Measurements from ENCODE around the gene ZCCHC2.

The ZCCHC2 gene

GRCh38 chr18:62522504-62523254, at the start of gene ZCCHC2:
ZCCHC2 (plus strand) TSS chr18:62523025; CDS start chr18:62523425, 400 bp downstream.
- peak; percentile 98 for DNase-seq

- DNase-seq: no peak
Measured at GRCh38 chr18:62479574-62479973, 43.3 kb upstream of the ZCCHC2 start.

DNA sequence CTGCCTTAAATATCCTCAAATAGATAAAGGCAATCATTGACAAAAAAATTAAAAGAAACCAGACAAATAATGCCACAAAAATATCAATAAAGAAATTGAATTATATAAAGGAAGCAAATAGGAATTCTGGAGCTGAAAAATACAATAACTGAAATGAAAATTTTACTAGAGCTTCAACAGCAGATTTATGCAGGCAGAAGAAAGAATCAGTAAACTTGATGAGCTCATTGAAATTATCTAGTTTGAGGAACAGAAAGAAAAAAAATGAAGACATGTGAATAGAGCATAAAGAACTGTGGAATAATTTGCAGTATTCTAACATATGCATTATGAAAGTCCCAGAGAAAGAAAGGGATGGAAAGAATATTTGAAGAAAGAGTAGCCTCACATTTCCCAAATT, 41.9 kb upstream of the ZCCHC2 start:
- DNase-seq: no peak

- DNase-seq: no peak
Measured at GRCh38 chr18:62484941-62485340, 37.9 kb upstream of the ZCCHC2 start.

DNA sequence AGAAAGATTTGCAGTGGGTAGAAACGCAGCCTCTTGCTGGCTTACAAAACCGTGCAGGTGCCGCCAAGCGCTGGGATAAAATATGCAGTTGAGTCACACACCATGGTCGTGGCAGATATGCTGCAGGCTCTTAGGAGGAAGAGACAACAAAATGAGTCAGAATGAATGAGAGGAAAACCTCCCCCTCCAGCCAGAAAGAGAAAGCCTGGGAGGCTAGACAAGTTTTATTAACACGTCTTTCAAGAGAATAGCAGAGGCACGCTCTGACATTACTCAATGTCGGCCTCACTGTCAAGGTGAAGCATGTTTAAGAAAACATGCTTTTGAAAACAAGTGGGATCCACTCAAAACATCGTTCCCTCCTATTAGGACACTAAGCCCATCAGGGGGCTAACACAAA, 37.1 kb upstream of the ZCCHC2 start:
- DNase-seq: peak in 1 of 2 experiments; percentile 17

DNA sequence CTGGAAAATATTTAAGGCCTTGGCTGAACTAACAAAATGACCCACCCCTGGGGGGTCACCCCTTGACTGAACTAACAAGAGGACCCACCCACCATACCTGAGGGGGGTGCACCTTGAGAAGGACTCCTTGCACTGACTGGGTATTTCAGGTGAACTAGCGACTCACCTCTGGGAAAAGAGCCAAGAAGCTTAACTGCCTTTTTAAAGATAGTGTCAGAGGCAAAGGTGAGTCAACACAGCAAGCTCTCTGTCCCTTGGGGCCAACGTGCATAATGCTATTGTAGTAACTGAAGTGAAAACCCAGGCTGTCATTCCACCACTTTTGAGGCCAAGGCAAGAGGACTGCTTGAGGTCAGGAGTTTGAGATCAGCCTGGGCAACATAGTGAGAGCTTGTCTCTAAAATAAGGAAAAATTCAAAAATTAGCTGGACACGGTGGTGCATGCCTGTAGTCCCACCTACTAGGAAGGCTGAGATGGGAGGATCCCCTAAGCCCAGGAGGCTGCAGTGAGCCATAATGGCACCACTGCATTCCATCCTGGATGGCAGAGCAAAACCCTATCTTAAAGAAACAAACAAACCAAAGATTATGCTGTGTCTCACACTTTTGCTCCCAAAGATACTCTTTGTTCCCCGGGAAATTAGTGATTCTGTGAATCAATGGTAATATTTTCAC, 36.4 kb upstream of the ZCCHC2 start:
- DNase-seq: peak; percentile 25 to 39

DNA sequence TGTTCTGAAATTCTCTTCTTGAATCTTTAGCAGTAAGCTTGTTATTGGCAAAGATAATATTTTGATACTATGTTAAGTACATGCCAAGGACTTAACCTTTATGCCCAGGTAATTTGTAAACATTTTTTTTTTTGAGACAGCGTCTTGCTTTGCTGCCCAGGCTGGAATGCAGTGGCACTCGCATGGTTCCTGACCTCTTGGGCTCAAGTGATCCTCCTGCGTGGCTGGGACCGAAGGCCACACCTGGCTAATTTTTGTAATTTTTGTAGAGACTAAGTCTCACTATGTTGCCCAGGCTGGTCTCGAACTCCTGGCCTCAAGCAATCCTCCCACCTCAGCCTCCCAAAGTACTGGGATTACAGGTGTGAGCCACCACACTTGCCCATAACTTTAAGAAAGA, 35.7 kb upstream of the ZCCHC2 start:
- DNase-seq: no peak

DNA sequence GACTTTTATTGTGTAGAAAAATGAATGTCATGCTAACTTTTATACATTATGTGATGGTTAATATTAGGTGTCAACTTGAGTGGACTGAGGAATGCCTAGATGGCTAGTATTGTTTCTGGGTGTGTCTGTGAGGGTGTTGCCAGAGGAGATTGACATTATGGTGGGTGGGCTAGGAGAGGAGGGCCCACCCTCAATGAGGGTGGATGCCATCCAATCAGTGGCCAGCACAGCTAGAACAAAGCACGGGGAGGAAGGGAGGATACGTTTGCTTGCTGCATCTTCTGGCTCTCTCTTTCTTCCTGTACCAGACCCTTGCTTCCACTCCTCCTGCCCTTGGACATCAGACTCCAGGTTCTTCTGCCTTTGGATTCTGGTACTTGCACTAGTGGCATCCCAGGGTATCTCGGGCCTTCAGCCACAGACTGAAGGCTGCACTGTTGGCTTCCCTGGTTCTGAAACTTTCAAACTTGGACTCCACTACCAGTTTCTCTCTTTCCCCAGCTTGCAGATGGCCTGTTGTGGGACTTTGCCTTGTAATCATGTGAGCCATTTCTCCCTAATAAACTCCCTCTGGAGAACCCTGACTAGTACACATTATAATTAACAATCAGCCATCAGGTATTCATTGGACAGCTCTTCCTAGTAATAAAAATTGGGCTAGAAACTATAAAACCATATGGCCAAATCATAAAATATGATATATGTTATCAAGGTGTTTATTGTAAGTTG, 31.7 kb upstream of the ZCCHC2 start:
- no peak for DNase-seq

DNA sequence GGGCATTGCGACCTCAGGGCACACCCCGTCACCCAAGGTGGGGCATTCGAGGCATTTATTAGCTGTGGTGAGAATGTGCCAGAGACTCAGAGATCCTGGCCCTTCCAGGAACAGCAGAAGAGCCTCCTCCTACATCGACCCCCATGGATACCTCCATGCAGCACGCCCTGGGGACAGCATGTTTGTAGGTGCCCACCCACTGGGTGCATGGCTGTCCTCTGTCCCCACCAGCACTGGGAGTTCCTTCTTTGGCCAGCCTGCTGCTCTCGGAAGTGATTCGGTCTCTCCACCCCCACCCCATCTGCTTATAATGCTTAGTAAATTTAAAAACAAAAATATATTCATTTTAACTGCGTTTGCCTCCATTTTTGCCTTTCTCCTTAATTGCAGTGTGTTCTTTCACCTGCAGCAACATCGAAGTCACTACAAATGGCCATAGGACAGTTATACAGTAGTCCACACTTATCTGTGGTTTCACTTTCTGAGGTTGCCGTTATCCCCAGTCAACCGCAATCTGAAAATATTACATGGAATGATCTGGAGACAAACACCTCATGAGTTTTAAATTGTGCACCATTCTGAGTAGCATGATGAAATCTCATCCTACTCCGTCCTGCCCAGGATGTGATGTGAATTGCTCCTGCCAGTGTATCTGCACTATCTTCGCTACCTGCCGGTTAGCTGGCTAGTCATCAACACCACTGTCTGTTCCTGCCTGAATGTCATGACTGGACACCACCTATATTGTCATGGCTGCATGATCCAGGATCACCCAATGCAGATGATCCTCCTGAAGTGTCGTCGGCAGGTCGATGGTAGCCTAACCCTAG, 29.6 kb upstream of the ZCCHC2 start:
- no peak for DNase-seq

DNA sequence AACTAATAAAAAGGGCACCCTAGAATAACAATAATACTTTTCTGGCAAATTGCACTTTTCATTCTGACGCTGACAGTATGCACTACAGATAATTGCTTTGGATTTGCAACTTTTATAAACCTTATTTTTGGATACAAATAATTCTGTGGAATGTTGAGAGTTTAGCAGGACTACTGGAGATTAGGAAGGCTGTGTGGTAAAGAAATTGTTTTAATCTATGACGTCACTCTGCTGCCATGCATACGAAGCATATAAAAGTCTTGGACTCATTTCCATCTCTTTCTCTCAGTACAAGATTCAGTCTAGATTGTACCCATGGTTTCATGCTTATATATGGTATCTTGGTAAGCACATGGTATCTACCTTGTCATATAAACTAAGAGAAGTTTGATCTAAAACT, 28.1 kb upstream of the ZCCHC2 start:
- DNase-seq: no peak

DNA sequence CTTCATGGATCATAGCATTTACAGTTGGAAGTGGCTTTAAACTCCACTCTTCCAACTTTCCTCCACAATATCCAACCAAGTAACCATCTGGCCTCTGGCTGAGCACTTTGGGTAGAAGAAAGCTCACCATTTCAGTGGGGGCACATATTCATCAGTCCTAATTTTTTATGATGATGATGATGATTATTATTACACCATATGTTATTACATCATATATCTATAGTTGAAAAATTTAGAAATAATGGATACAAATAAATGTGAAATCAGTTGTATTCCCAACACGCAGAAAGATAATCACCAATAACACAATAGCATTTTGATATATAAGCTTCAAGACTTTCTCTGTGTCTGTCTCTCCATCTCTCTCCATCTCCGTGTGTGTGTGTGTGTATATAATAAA, 26.6 kb upstream of the ZCCHC2 start:
- no peak for DNase-seq

- no peak for DNase-seq
Measured at GRCh38 chr18:62497190-62497772, 25.5 kb upstream of the ZCCHC2 start.

GRCh38 chr18:62498616-62499262, 24.1 kb upstream of the ZCCHC2 start:
- DNase-seq: no peak

DNA sequence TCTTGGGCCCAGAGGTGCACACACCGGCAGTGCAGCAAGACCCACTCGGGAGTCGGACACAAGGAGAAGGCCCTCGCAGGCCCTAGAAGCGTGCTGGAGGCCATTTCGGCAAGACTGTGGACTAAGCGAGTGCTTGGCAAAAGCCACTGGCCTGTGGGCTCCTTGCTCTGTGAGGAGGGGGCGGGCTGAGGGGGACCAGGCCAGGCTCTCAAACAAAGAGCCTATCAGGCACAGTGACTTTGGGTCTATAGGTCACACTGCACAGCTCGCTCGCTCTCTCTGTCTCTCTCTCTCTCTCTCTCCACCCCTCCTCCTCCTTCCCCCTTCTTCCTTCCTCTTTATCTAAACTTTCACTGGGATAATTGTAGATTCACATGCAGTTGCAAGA, 23.6 kb upstream of the ZCCHC2 start:
- no peak for DNase-seq

DNA sequence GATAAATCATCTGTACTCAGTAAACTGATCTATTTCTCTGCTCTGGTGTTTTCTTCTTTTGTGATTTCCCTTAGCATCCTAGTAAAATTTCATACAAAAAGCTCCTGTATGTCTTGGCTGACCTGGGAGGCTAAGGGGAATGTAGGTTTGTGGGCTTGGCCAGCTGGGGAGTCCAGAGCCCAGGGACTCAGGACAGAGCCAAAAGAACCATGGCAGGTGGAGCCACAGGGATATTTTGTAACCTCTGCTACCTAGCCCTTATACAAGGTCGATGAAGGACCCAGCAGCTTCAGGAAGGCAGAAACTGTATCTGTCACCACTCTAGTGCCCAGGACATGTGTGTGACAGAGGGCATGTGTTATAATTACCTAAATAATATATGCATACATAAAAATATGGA, 22.7 kb upstream of the ZCCHC2 start:
- DNase-seq: no peak

DNA sequence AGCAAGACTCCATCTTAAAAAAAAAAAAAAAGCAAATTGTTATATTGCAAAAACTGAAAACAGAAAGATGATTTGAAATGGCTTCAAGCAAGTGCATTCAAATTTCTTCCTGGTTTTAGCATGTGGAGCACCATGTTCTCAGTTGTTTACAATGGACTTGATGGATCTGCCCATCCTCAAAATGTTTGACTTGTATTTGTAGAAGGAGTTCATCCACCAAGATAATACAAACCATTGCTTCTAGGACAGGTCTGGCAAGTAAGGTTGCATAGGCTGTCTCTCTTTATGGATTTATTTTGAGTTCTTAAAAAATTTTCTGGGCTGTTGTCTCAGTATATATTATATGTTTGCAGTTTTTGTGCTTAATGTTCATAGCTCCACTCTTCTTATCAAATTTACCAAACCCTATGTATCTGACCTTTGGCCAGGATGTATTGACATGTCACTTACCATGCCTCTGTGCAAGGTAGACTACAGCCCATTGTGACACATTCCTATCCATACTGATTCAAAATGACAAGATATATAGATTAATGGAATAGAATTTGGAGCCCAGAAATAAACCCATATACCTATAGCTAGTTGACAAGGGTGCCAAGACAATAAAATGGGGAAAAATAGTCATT, 21.7 kb upstream of the ZCCHC2 start:
- DNase-seq: no peak

DNA sequence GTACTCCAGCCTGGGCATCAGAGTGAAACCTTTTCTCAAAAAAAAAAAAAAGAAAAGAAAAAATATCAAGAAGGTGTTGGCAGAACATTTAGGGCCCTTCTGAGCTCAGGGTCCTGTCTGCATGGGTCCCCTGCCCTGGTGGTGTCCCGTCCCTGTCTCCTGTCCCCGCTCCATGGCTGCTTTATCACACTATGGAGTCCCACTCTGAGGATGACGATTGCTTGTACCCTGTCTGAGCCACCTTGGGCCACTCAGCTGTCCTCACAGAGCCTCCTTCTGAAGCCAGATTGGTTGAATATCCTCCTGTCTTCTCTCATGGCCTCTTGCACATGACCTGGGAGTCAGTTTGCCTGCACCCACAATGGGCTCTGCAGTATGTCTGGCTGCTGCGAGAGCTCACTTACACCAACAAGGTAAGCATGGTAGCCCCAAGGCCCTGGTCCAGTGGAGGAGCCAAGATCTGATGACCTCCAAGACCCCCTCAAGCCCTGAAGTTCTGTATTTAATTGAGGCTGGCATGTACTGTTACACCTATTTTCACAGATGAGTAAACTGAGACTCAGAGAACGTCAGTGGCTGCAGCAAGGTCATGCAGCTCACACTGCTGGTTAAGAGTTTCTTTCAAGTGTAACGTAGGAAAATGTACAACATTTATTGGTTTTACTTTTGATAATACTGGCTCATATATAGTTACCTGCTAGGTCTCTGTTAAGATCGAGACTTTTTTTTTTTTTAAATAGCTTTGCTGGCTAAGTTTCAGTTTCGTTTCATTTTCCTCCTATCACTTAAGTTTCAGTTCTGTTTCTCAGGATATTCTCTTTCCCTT, 16.9 kb upstream of the ZCCHC2 start:
- DNase-seq: peak; percentile 42 to 51

DNA sequence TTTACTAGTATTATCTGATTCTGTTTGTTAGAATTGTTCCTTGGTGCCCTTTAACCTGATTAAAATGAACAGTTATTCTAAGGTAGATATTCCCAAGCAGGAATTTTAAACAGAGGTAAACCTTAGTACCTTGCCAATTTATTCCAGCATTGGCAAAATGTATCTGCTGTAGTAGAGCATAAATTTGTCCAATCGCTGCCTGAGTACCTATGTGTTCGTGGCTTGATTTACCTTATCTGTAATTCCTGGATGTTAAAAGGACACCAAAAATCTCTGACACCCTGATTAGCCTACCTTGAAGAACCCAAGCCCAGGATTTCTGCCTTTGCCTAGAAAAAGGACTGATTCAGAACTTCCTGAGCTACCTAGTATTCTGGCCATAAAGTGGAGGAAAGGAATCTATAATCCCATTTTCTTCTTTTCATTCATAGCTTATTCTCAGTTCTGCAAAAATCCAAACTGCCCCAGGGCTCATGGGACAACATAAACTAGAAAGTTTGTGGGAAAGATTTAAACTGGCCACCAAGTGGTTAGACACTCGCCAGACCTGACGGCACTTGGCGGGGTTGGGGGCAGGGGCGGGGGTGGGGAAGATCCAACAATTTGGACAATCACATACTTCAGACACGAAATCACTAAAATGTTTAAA, 16.2 kb upstream of the ZCCHC2 start:
- DNase-seq: no peak

GRCh38 chr18:62509779-62510178, 13.0 kb upstream of the ZCCHC2 start:
- DNase-seq: no peak

- no peak for DNase-seq
Measured at GRCh38 chr18:62510789-62511188, 12.0 kb upstream of the ZCCHC2 start.

Data from activated CD4-positive, alpha-beta T cell treated with anti-CD3 and anti-CD28 coated beads, Interleukin-2, amount 50 U/mL, for 48 hours (primary cell).